OCI-LY3 (cell line): ENCODE results near the gene DOCK2.

Experiments
- CTCF ChIP-seq: fragments of 200-600, 300-600 bp; sonication (generic); IDR thresholded peaks from 2 replicates; pipeline ENCODE4 v1.5.1; 2014; ENCODE audit warnings: antibody characterized with exemption, low read length, low read depth
- EZH2phosphoT487 ChIP-seq: fragments of 200-600 bp; shearing (Covaris generic); IDR thresholded peaks from 2 replicates; pipeline ENCODE4 v1.6.1; 2018; ENCODE audit warnings: antibody characterized with exemption, mixed run types, low read depth

DNA sequence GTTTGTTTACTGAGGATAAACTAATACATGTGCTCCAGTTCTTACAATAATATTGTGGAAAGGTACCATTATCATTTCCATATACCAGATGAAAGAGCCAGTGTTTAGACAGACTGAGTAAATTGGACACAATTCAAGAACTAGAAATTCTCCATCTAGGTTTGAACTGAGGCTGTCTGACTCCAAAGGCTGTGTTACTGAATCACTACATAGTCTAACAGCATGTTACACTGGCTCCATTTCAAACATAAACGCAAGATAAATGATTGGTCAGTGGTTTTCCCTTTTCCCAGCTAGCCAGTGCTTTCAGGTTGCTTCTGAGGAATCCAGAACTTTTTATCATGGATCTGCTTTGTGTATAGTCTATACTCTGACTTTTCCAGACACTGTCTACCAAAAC lies 45.4 kb upstream of the DOCK2 start:
- no peak for TF ChIP-seq CTCF
- TF ChIP-seq EZH2phosphoT487, result no peak
